H1 (cell line): ENCODE measurements around the gene NME7. TPM values are rescaled to one million over a fixed set of nuclear protein-coding genes. Genes with fewer than 3 reads are reported as not detected.
A peak's percentile ranks its signal among the peaks of the same experiment; 100 is the strongest.

Experiments
- CTCF ChIA-PET: fragments of 300-600 bp; sonication (Branson Sonifier 250); formaldehyde crosslinking; loops from one replicate; lab custom pipeline; 2021; ENCODE audit not compliant: partially characterized antibody; lab: Charles Lee
- POLR2A ChIA-PET: fragments of 300-600 bp; sonication (Branson Sonifier 250); formaldehyde crosslinking; loops from one replicate; lab custom pipeline; 2021; ENCODE audit warnings: inconsistent platforms; ENCODE audit not compliant: partially characterized antibody; lab: Charles Lee
- DNase-seq, 2 experiments: peaks; one replicate each; pipeline versions ENCODE4 v3.0.0 to v3.0.0-alpha.2; 2010 to 2022; ENCODE audit warnings: low spot score in 2 of 2, low read depth in 1 of 2, mixed read lengths in 1 of 2
- FAIRE-seq: peaks from 2 replicates; lab custom pipeline; 2011; peaks lifted over from hg19 to GRCh38; lab: Jason Lieb, UNC
- H2AFZ ChIP-seq: 2 replicates; pipeline ENCODE4 v1.8.1; 2012; ENCODE audit warnings: low read length, inconsistent platforms
- H2AK5ac ChIP-seq: 2 replicates; pipeline ENCODE4 v1.6.1; 2013; ENCODE audit warnings: low read depth, low read length
- H2BK120ac ChIP-seq: replicated peaks from 2 replicates; pipeline ENCODE3; 2013; ENCODE audit warnings: low read depth, low read length, inconsistent platforms
- H2BK12ac ChIP-seq: 2 replicates; pipeline ENCODE4 v1.6.1; 2013; ENCODE audit warnings: low read depth, low read length
- H2BK15ac ChIP-seq: 2 replicates; pipeline ENCODE4 v1.6.1; 2013; ENCODE audit warnings: low read length
- H2BK20ac ChIP-seq: 2 replicates; pipeline ENCODE4 v1.6.1; 2013; ENCODE audit warnings: low read length
- H2BK5ac ChIP-seq: 2 replicates; pipeline ENCODE4 v1.6.1; 2013; ENCODE audit warnings: low read depth, low read length
- H3K14ac ChIP-seq: 2 replicates; pipeline ENCODE4 v1.6.1; 2013; ENCODE audit warnings: inconsistent platforms; ENCODE audit not compliant: insufficient read length
- H3K18ac ChIP-seq: 2 replicates; pipeline ENCODE4 v1.6.1; 2013; ENCODE audit warnings: low read length; ENCODE audit errors: extremely low read depth
- H3K23ac ChIP-seq: 2 replicates; pipeline ENCODE4 v1.6.1; 2013; ENCODE audit warnings: inconsistent platforms; ENCODE audit not compliant: insufficient read length
- H3K23me2 ChIP-seq: 2 replicates; pipeline ENCODE4 v1.6.1; 2013; ENCODE audit warnings: low read depth, low read length
- H3K27ac ChIP-seq: 2 replicates; pipeline ENCODE4 v1.6.1; 2011; ENCODE audit warnings: low read depth, low read length, inconsistent platforms
- H3K27me3 ChIP-seq, 4 experiments: replicated peaks in 1 of 4; 1 replicate in 1 of 4; 2 replicates in 3 of 4; pipeline versions ENCODE4 v1.6.1 to v1.8.1; 2011 to 2013; ENCODE audit warnings: low read length in 3 of 4, mild to moderate bottlenecking in 3 of 4, inconsistent platforms in 2 of 4, mixed read lengths in 2 of 4, moderate library complexity in 1 of 4; ENCODE audit not compliant: control insufficient read depth in 3 of 4, insufficient read depth in 3 of 4; ENCODE audit errors: extremely low read depth in 1 of 4
- H3K36me3 ChIP-seq, 4 experiments: 2 replicates each; pipeline versions ENCODE4 v1.6.1 to v1.8.1; 2011 to 2013; ENCODE audit warnings: mild to moderate bottlenecking in 4 of 4, low read length in 3 of 4, moderate library complexity in 2 of 4, control low read depth in 1 of 4, inconsistent platforms in 1 of 4; ENCODE audit not compliant: insufficient read depth in 4 of 4, control insufficient read depth in 2 of 4
- H3K4ac ChIP-seq: replicated peaks from 2 replicates; pipeline ENCODE3; 2013; ENCODE audit warnings: low read length, low read depth, mixed read lengths, inconsistent platforms; ENCODE audit not compliant: insufficient read length
- H3K4me1 ChIP-seq, 4 experiments: replicated peaks in 1 of 4; 1 replicate in 1 of 4; 2 replicates in 3 of 4; pipeline versions ENCODE4 v1.6.1 to v1.8.1; 2011 to 2013; ENCODE audit warnings: low read length in 3 of 4, inconsistent platforms in 2 of 4, mixed read lengths in 1 of 4; ENCODE audit not compliant: insufficient read depth in 4 of 4, control insufficient read depth in 3 of 4
- H3K4me2 ChIP-seq, 2 experiments: 2 replicates each; pipeline versions ENCODE4 v1.6.1 to v1.8.1; 2011 to 2013; ENCODE audit warnings: low read depth in 2 of 2, low read length in 2 of 2, control low read depth in 1 of 2, inconsistent platforms in 1 of 2, mild to moderate bottlenecking in 1 of 2; ENCODE audit not compliant: insufficient read depth in 1 of 2
- H3K4me3 ChIP-seq, 4 experiments: fragments of 200-600, 300-600 bp in 1 of 4; sonication (generic), shearing (Covaris generic), sonication (Bioruptor Twin) in 1 of 4; 2 replicates each; pipeline versions ENCODE4 v1.5.1 to v1.8.1; 2011 to 2016; ENCODE audit warnings: low read length in 4 of 4, low read depth in 3 of 4, control low read depth in 2 of 4, inconsistent platforms in 2 of 4, mild to moderate bottlenecking in 2 of 4, mixed read lengths in 1 of 4, moderate library complexity in 1 of 4; ENCODE audit not compliant: insufficient read depth in 2 of 4; ENCODE audit errors: extremely low read depth in 1 of 4
- H3K56ac ChIP-seq: replicated peaks from 2 replicates; pipeline ENCODE3; 2013; ENCODE audit warnings: low read depth, mild to moderate bottlenecking, mixed read lengths, low read length, inconsistent platforms; ENCODE audit not compliant: insufficient read length
- H3K79me1 ChIP-seq: 2 replicates; pipeline ENCODE4 v1.6.1; 2013; ENCODE audit warnings: low read depth, low read length, control low read depth
- H3K79me2 ChIP-seq, 2 experiments: 2 replicates each; pipeline versions ENCODE4 v1.6.1 to v1.8.1; 2012 to 2013; ENCODE audit warnings: low read length in 2 of 2, mild to moderate bottlenecking in 2 of 2, inconsistent platforms in 1 of 2; ENCODE audit not compliant: insufficient read depth in 2 of 2, control insufficient read depth in 1 of 2
- H3K9ac ChIP-seq, 4 experiments: replicated peaks in 1 of 4; 1 replicate in 1 of 4; 2 replicates in 3 of 4; pipeline versions ENCODE4 v1.6.1 to v1.8.1; 2011 to 2013; ENCODE audit warnings: low read depth in 3 of 4, low read length in 3 of 4, control low read depth in 2 of 4, mild to moderate bottlenecking in 2 of 4, moderate library complexity in 2 of 4, inconsistent platforms in 1 of 4; ENCODE audit errors: extremely low read depth in 1 of 4
- H3K9me3 ChIP-seq, 2 experiments: 2 replicates each; pipeline versions ENCODE4 v1.6.1 to v1.8.1; 2012 to 2013; ENCODE audit warnings: mild to moderate bottlenecking in 2 of 2, moderate library complexity in 2 of 2, control low read depth in 1 of 2, inconsistent platforms in 1 of 2, low read depth in 1 of 2, low read length in 1 of 2, mixed read lengths in 1 of 2; ENCODE audit not compliant: insufficient read depth in 2 of 2
- H4K20me1 ChIP-seq, 2 experiments: replicated peaks in 1 of 2; 2 replicates each; pipeline versions ENCODE3 to v1.8.1; 2011 to 2013; ENCODE audit warnings: inconsistent platforms in 2 of 2, low read length in 2 of 2, mild to moderate bottlenecking in 1 of 2; ENCODE audit not compliant: insufficient read depth in 2 of 2, control insufficient read depth in 1 of 2
- H4K5ac ChIP-seq: 2 replicates; pipeline ENCODE4 v1.6.1; 2013; ENCODE audit warnings: low read length, low read depth, mixed read lengths, inconsistent platforms; ENCODE audit not compliant: insufficient read length
- H4K8ac ChIP-seq: 2 replicates; pipeline ENCODE4 v1.8.0; 2013; ENCODE audit warnings: mild to moderate bottlenecking, moderate library complexity, low read length, inconsistent platforms; ENCODE audit not compliant: insufficient read depth; ENCODE audit errors: extremely low read depth
- H4K91ac ChIP-seq: replicated peaks from 2 replicates; pipeline ENCODE3; 2013; ENCODE audit warnings: low read length, mixed read lengths, inconsistent platforms; ENCODE audit not compliant: insufficient read length
- EP300 ChIP-seq, 2 experiments: IDR thresholded peaks; 1 replicate in 1 of 2; 2 replicates in 1 of 2; pipeline ENCODE4 v1.6.1; 2011 to 2012; ENCODE audit warnings: low read depth in 2 of 2, low read length in 2 of 2, mild to moderate bottlenecking in 2 of 2, borderline replicate concordance in 1 of 2, inconsistent platforms in 1 of 2, moderate library complexity in 1 of 2
- KDM1A ChIP-seq: fragments of 200-600, 300-600 bp; sonication (generic); IDR thresholded peaks from 2 replicates; pipeline ENCODE4 v1.7.1; 2016; ENCODE audit warnings: mild to moderate bottlenecking, low read length, borderline replicate concordance
- POU5F1 ChIP-seq: IDR thresholded peaks from 2 replicates; pipeline ENCODE4 v1.6.1; 2011; ENCODE audit warnings: low read depth, mild to moderate bottlenecking, low read length, moderate library complexity
- RBBP5 ChIP-seq: IDR thresholded peaks from 2 replicates; pipeline ENCODE4 v1.7.1; 2012; ENCODE audit warnings: low read depth, mild to moderate bottlenecking, inconsistent platforms, low read length, moderate library complexity, borderline replicate concordance
- SAP30 ChIP-seq: fragments of 300-600 bp; sonication (generic); IDR thresholded peaks from 2 replicates; pipeline ENCODE4 v1.7.1; 2012; ENCODE audit warnings: low read length, moderate library complexity, mild to moderate bottlenecking, inconsistent platforms; ENCODE audit not compliant: insufficient read depth, insufficient replicate concordance
- SIN3A ChIP-seq, 2 experiments: IDR thresholded peaks in 1 of 2; conservative IDR thresholded peaks in 1 of 2; 2 replicates each; pipeline ENCODE4 v1.6.1; 2011 to 2012; ENCODE audit warnings: low read length in 2 of 2, improper control_type of control experiment in 1 of 2, low read depth in 1 of 2, mild to moderate bottlenecking in 1 of 2
- SRF ChIP-seq: IDR thresholded peaks from 2 replicates; pipeline ENCODE4 v1.6.1; 2011; ENCODE audit warnings: mild to moderate bottlenecking, low read depth, low read length, moderate library complexity
- TAF7 ChIP-seq: optimal IDR thresholded peaks from 2 replicates; pipeline ENCODE3; 2011; ENCODE audit warnings: low read depth, mild to moderate bottlenecking, inconsistent platforms, low read length, moderate library complexity, borderline replicate concordance
- TBP ChIP-seq: IDR thresholded peaks from 2 replicates; pipeline ENCODE4 v1.6.1; 2011; ENCODE audit warnings: low read depth, low read length, improper control_type of control experiment
- TCF12 ChIP-seq: IDR thresholded peaks from 2 replicates; pipeline ENCODE4 v1.6.1; 2011; ENCODE audit warnings: low read depth, mild to moderate bottlenecking, low read length
- USF2 ChIP-seq: IDR thresholded peaks from 2 replicates; pipeline ENCODE4 v1.6.1; 2011; ENCODE audit warnings: low read length, improper control_type of control experiment
- ZNF274 ChIP-seq: IDR thresholded peaks from 2 replicates; pipeline ENCODE4 v1.7.0; 2012; ENCODE audit warnings: low read length, borderline replicate concordance; ENCODE audit errors: extremely low read depth
- WGBS, 2 experiments: shearing (Covaris generic) in 1 of 2; methylation state at CpG; one replicate each; pipeline versions ENCODE4 v1.1.6 to v1.1.7; 2013 to 2015; ENCODE audit warnings: low lambda C conversion rate in 2 of 2, mixed read lengths in 2 of 2, inconsistent platforms in 1 of 2, low coverage in 1 of 2, missing lambda C conversion rate in 1 of 2; ENCODE audit not compliant: insufficient replicate concordance in 2 of 2, insufficient coverage in 1 of 2, insufficient read length in 1 of 2; ENCODE audit errors: extremely low coverage in 1 of 2, missing lambda C conversion rate in 1 of 2; 5-methylcytosine and 5-hydroxymethylcytosine counted together
- polyA plus RNA-seq, 7 experiments: library from polyadenylated mRNA; depleted of rRNA in 3 of 7; stranded (reverse) in 5 of 7; unstranded in 2 of 7; fragments of >200 nt in 5 of 7; fragments of 200-250 nt in 2 of 7; gene quantifications; 1 replicate in 5 of 7; 2 replicates in 1 of 7; 4 replicates in 1 of 7; pipeline versions ENCODE4 v1.2.1 to v1.2.3, GENCODE V29; 2011 to 2013; ENCODE audit warnings: missing spikeins in 2 of 7, mixed read lengths in 2 of 7
- total RNA-seq: library from RNA; stranded (reverse); fragmentation: NEBNext Ultra II Directional; extraction: Animal tissue kit (Norgen Biotek cat#: 25700); gene quantifications from 2 replicates; pipeline ENCODE4 v1.2.1, GENCODE V29; 2021

NME7 gene
- total and polyA plus RNA-seq, 2 of the 8 experiments (the other 6 are each of a cell fraction or from before 2014, with no cell fraction given): 11.6 to 28.5 TPM

- ChIA-PET CTCF (interaction anchor here (1.0 to 1.5 kb wide), 5 partner anchors 10 to 25 kb away, joined by 3 to 6 read pairs (median 3); no protein-coding TSS in a partner anchor), POLR2A (interaction anchor here (1.4 to 4.1 kb wide), 2 partner anchors 9 to 15 kb away, joined by 3 to 20 read pairs; partner anchors contain the start of gene ATP1B1)
- no peak overlapping the region for H3K23ac ChIP-seq
- H3K4me3 ChIP-seq: no peak overlapping the region
- no peak overlapping the region for H4K91ac ChIP-seq
- H3K4me1 ChIP-seq: peaks cover 0 to 3% (median 0%) of the 10 kb centered on the region in 4 experiments; a peak in 1 of 7 replicates
- no peaks in the 10 kb centered on the region for H3K27me3 ChIP-seq
- H3K4ac ChIP-seq: no peak overlapping the region
- H4K20me1 ChIP-seq: no peaks in the 10 kb centered on the region
- H2BK12ac ChIP-seq: no peak overlapping the region
- H4K5ac ChIP-seq: no peak overlapping the region
- H2BK20ac ChIP-seq: no peak overlapping the region
- H2AK5ac ChIP-seq: no peak overlapping the region
- H2AFZ ChIP-seq: peak overlapping the region; percentile 91
- no peaks in the 10 kb centered on the region for H3K79me1 ChIP-seq
- H3K9me3 ChIP-seq: no peaks in the 10 kb centered on the region
- no peak overlapping the region for H2BK120ac ChIP-seq
- no peak for DNase-seq
- no peak overlapping the region for H2BK15ac ChIP-seq
- WGBS, 2 experiments: 84% methylated on average over 4 of the region's 4 CpGs; no CpG with 5 or more reads in 1 of the 2 experiments
- H3K4me2 ChIP-seq: no peak overlapping the region
- no peak overlapping the region for H3K14ac ChIP-seq
- no peaks in the 10 kb centered on the region for H3K36me3 ChIP-seq
- H4K8ac ChIP-seq: no peak overlapping the region
- no peak overlapping the region for H3K18ac ChIP-seq
- no peak overlapping the region for H2BK5ac ChIP-seq
- no peak overlapping the region for H3K27ac ChIP-seq
- no peaks in the 10 kb centered on the region for H3K23me2 ChIP-seq
- H3K9ac ChIP-seq: no peak overlapping the region
- no peak overlapping the region for H3K56ac ChIP-seq
- no peak for FAIRE-seq
- no peaks in the 10 kb centered on the region for H3K79me2 ChIP-seq
- TF ChIP-seq TCF12 (no peak), SRF (no peak), SAP30 (no peak), RBBP5 (no peak), TAF7 (no peak), KDM1A (no peak), SIN3A (conservative IDR thresholded peaks at IDR 0.05 in 1 of 2, IDR thresholded peaks at IDR 0.05 in 1 of 2; ENCODE audit: low read depth in 1 of 2, low read length in 2 of 2) (no peak), USF2 (no peak), EP300 (IDR thresholded peaks at IDR 0.05; ENCODE audit: borderline replicate concordance in 1 of 2, low read depth in 2 of 2, low read length in 2 of 2) (no peak), ZNF274 (no peak), TBP (no peak), POU5F1 (no peak)
Measured at GRCh38 chr1:169090900-169091311, 276.7 kb downstream of the NME7 start.
